Nephron (organoid): ENCODE results near the gene MED8.
A peak's percentile ranks its signal among the peaks of the same experiment; 100 is the strongest.

Source experiments
- H3K27ac Mint-ChIP-seq, 3 experiments: 2 replicates each; pipeline ENCODE4 v1.8.0; 2020; ENCODE audit warnings: mixed read lengths in 3 of 3, mild to moderate bottlenecking in 2 of 3, moderate library complexity in 1 of 3
- H3K27me3 Mint-ChIP-seq: 2 replicates; pipeline ENCODE4 v1.8.0; 2021; ENCODE audit warnings: low read depth, mild to moderate bottlenecking, moderate library complexity, mixed read lengths
- H3K36me3 Mint-ChIP-seq: 2 replicates; pipeline ENCODE4 v1.8.0; 2020; ENCODE audit warnings: low read depth, mixed read lengths
- H3K4me1 Mint-ChIP-seq: 2 replicates; pipeline ENCODE4 v1.8.0; 2020; ENCODE audit warnings: mixed read lengths
- H3K4me3 Mint-ChIP-seq, 3 experiments: 2 replicates each; pipeline ENCODE4 v1.8.0; 2020; ENCODE audit warnings: mild to moderate bottlenecking in 3 of 3, mixed read lengths in 3 of 3, moderate library complexity in 2 of 3
- H3K9me3 Mint-ChIP-seq: 2 replicates; pipeline ENCODE4 v1.8.0; 2020; ENCODE audit warnings: mixed read lengths
- TF ChIP-seq, protein P1 (sequence below), 3 experiments: fragments of 200-600 bp; sonication (generic); IDR thresholded peaks; one replicate each; pipeline ENCODE4 v1.5.0; 2021; ENCODE audit warnings: antibody characterized with exemption in 3 of 3; ENCODE audit not compliant: unreplicated experiment in 3 of 3

The MED8 gene

DNA sequence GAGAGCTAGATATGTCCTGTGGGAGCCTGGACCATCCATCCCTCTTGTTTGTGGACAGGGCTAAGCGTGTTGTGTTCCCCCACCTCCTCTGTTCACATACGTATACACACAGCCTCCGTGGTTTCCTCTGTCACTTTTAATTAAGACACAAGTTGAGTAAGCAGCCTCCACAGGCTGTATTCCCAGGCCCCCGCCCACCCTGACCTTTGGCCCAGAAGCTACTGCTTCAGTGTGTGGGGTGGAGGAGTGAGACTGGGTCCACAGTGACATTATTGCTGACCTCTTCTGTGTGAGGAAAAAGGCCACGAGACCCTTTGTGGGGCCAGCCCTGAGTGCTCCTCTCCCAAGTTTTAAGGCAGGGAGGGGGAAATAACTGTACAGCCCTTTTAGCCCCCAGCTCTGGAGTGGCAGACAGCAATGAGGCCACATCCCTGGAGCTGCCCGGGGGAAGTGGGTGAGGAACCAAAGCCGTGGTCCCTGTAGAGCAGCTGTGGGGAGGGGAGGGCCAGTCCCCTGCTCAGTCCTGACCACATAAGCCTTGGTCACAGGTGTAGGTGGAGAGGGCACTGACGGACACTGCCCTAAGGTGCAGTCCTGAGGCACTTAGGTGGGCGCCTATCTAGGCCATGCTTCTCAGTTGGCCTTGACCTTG, 26.2 kb downstream of the MED8 start:
- H3K36me3 Mint-ChIP-seq = peaks cover 54% of the 10 kb centered on the region
- H3K9me3 Mint-ChIP-seq = no peaks in the 10 kb centered on the region
- H3K4me1 Mint-ChIP-seq = peaks cover 49% of the 10 kb centered on the region
- no peaks in the 10 kb centered on the region for H3K27me3 Mint-ChIP-seq
- H3K27ac Mint-ChIP-seq = peak overlapping the region in 1 of 3 experiments; percentile 77
- TF ChIP-seq, protein P1, sequence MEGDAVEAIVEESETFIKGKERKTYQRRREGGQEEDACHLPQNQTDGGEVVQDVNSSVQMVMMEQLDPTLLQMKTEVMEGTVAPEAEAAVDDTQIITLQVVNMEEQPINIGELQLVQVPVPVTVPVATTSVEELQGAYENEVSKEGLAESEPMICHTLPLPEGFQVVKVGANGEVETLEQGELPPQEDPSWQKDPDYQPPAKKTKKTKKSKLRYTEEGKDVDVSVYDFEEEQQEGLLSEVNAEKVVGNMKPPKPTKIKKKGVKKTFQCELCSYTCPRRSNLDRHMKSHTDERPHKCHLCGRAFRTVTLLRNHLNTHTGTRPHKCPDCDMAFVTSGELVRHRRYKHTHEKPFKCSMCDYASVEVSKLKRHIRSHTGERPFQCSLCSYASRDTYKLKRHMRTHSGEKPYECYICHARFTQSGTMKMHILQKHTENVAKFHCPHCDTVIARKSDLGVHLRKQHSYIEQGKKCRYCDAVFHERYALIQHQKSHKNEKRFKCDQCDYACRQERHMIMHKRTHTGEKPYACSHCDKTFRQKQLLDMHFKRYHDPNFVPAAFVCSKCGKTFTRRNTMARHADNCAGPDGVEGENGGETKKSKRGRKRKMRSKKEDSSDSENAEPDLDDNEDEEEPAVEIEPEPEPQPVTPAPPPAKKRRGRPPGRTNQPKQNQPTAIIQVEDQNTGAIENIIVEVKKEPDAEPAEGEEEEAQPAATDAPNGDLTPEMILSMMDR (IDR thresholded peaks at IDR 0.05; ENCODE audit: unreplicated experiment in 3 of 3) = no peak
- peak overlapping the region; percentile 47 to 52 (median 52) for H3K4me3 Mint-ChIP-seq

DNA sequence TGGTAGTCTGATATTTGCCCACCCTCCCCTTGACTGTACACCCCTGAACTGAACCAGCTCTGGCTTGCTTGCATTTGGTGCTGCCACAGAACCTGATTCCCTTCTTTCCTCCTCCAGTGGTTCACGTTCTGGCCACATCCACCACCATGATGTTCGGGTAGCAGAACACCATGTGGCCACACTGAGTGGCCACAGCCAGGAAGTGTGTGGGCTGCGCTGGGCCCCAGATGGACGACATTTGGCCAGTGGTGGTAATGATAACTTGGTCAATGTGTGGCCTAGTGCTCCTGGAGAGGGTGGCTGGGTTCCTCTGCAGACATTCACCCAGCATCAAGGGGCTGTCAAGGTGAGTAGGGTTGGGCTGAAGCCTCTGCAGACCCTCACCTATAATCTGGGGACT, 29.0 kb downstream of the MED8 start:
- peaks cover 46% of the 10 kb centered on the region for H3K4me1 Mint-ChIP-seq
- peak overlapping the region; percentile 91 to 95 (median 94) for H3K4me3 Mint-ChIP-seq
- peaks cover 49% of the 10 kb centered on the region for H3K36me3 Mint-ChIP-seq
- no peaks in the 10 kb centered on the region for H3K9me3 Mint-ChIP-seq
- H3K27ac Mint-ChIP-seq = no peak overlapping the region
- no peaks in the 10 kb centered on the region for H3K27me3 Mint-ChIP-seq
- TF ChIP-seq, protein P1 (IDR thresholded peaks at IDR 0.05; ENCODE audit: unreplicated experiment in 3 of 3) = no peak

DNA sequence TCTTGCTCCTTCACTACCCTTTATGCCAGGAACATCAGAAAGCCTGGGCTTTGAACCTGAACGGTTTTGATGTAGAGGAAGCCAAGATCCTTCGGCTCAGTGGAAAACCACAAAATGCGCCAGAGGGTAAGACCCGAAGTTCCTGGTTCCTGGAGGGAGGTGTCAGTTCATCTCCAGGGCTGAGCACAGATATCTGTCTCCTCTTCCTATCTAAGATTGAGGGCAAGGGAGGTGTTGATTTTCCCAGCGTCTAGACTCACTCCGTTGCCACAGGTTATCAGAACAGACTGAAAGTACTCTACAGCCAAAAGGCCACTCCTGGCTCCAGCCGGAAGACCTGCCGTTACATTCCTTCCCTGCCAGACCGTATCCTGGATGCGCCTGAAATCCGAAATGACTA, 29.9 kb downstream of the MED8 start:
- H3K4me3 Mint-ChIP-seq = peak overlapping the region; percentile 91 to 95 (median 94)
- TF ChIP-seq, protein P1 (IDR thresholded peaks at IDR 0.05; ENCODE audit: unreplicated experiment in 3 of 3) = no peak
- H3K36me3 Mint-ChIP-seq = peaks cover 42% of the 10 kb centered on the region
- H3K27me3 Mint-ChIP-seq = no peaks in the 10 kb centered on the region
- H3K9me3 Mint-ChIP-seq = no peaks in the 10 kb centered on the region
- no peak overlapping the region for H3K27ac Mint-ChIP-seq
- peaks cover 39% of the 10 kb centered on the region for H3K4me1 Mint-ChIP-seq

DNA sequence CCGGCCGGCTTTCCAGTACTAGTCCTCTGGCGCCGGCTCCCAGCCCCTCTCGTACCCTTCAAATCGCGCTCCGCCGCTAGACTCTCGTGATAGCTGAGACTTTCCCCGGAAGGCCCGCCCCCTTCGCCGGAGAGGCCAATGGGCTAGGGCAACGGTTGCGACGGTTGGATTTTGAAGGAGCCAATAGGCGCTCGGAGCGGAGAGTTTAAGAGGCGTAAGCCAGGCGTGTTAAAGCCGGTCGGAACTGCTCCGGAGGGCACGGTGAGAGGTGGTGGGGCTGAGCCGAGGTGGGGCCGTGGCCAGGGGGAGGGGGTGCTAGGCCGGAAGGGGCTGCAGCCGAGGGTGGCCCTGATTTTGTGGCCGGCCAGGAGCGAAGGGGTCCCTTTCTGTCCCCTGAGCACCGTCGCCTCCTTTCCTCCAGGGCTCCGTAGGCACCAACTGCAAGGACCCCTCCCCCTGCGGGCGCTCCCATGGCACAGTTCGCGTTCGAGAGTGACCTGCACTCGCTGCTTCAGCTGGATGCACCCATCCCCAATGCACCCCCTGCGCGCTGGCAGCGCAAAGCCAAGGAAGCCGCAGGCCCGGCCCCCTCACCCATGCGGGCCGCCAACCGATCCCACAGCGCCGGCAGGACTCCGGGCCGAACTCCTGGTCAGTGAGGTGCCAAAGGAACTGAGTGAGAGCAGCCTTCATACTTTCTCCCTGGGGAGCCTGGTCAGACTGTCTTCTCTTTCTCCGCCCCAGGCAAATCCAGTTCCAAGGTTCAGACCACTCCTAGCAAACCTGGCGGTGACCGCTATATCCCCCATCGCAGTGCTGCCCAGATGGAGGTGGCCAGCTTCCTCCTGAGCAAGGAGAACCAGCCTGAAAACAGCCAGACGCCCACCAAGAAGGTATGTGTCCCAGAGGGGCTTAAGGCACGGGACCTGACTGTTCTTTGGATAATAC, 30.6 kb downstream of the MED8 start, which contains the start of gene CDC20:
TSS of gene CDC20 (plus strand) at position 236 of the 948 bp plus-strand sequence. CDS start at position 471, 235 bp downstream.
- peaks cover 36% of the 10 kb centered on the region for H3K36me3 Mint-ChIP-seq
- TF ChIP-seq, protein P1 (IDR thresholded peaks at IDR 0.05; ENCODE audit: unreplicated experiment in 3 of 3) = no peak
- H3K4me3 Mint-ChIP-seq = peak within 1 kb of the TSS; percentile 91 to 95 (median 94)
- peak within 1 kb of the TSS; percentile 87 to 98 (median 95) for H3K27ac Mint-ChIP-seq
- H3K9me3 Mint-ChIP-seq = no peaks in the 10 kb centered on the region
- H3K4me1 Mint-ChIP-seq = peaks cover 39% of the 10 kb centered on the region
- H3K27me3 Mint-ChIP-seq = no peaks in the 10 kb centered on the region

DNA sequence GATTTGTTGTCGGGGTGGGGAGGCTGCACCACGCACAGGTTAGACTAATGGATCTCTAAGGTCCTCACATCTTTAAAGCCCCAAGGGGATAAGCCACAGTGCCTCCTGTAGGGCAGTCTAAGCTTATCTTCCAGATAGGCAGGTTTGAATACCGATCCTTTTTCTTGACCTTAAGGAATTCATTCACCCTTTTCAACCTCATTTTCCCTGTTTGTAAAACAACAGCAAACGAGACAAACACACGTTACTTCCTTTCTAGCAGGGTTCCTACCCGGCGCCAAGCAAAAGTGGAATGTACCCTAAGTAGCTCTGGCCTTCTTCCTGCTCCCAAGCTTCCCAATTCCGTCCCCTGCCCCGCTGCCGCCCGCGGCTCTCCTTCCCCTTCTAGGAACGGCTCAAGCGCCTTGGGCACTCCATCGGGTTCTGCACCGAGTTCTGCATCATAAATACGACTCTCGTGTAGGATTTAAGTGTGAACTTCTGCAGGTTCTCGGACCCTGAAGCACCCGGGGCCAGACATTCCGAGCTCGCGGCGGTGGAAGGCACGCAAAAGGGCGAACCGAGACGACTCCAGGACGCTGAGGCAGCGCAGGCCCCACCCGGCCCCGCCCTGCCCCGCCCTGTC, 31.4 kb downstream of the MED8 start:
- Mint-ChIP-seq H3K4me3 (peak overlapping the region; percentile 91 to 95 (median 94)), H3K4me1 (peaks cover 39% of the 10 kb centered on the region), H3K9me3 (no peaks in the 10 kb centered on the region), H3K27ac (peak overlapping the region; percentile 87 to 98 (median 95)), H3K36me3 (peaks cover 28% of the 10 kb centered on the region), H3K27me3 (no peaks in the 10 kb centered on the region)
- TF ChIP-seq, protein P1 (IDR thresholded peaks at IDR 0.05; ENCODE audit: unreplicated experiment in 3 of 3) = peak; percentile 27 to 50 (median 37)
